ENCODE results near the gene GALNT3. TPM values are rescaled to one million over a fixed set of nuclear protein-coding genes. Genes with fewer than 3 reads are reported as not detected.

GALNT3 gene
- total RNA-seq, 4 donors from 2014 or later, result 22.2 to 51.3 (median 37.9) TPM

GRCh38 chr2:165796129-165796528, 2.1 kb upstream of the GALNT3 start:
- H3K36me3 ChIP-seq, result no peaks in the 10 kb centered on the region
- H3K27me3 ChIP-seq, result no peaks in the 10 kb centered on the region
- no peak for DNase-seq
- H3K27ac ChIP-seq, result no peak overlapping the region
- TF ChIP-seq POLR2A (IDR thresholded peaks at IDR 0.05) (no peak), CTCF (IDR thresholded peaks at IDR 0.05) (no peak)
- no peaks in the 10 kb centered on the region for H3K9me3 ChIP-seq
- peaks cover 0 to 5% (median 0%) of the 10 kb centered on the region in 4 donors for H3K4me1 ChIP-seq
- no peak overlapping the region for H3K4me3 ChIP-seq

- H3K4me1 ChIP-seq, result peaks cover 0 to 5% (median 0%) of the 10 kb centered on the region in 4 donors
- no peaks in the 10 kb centered on the region for H3K9me3 ChIP-seq
- peak overlapping the region; percentile 60 to 85 (median 67) for H3K4me3 ChIP-seq
- DNase-seq, result no peak
- no peaks in the 10 kb centered on the region for H3K27me3 ChIP-seq
- no peaks in the 10 kb centered on the region for H3K36me3 ChIP-seq
- H3K27ac ChIP-seq, result peak overlapping the region; percentile 79 to 97 (median 92)
- TF ChIP-seq CTCF (IDR thresholded peaks at IDR 0.05) (no peak), POLR2A (IDR thresholded peaks at IDR 0.05) (peak; percentile 14 to 39)
Observed at GRCh38 chr2:165795011-165795410, 964 bp upstream of the GALNT3 start.

- Histone ChIP-seq H3K4me3 (peak overlapping the region; percentile 60 to 85 (median 67)), H3K36me3 (no peaks in the 10 kb centered on the region), H3K27ac (peak overlapping the region; percentile 79 to 97 (median 92)), H3K9me3 (no peaks in the 10 kb centered on the region), H3K27me3 (no peaks in the 10 kb centered on the region), H3K4me1 (peaks cover 0 to 5% (median 0%) of the 10 kb centered on the region in 4 donors)
- peak in 2 of 3 donors; percentile 74 to 87 for DNase-seq
- TF ChIP-seq CTCF (IDR thresholded peaks at IDR 0.05), result no peak
- TF ChIP-seq POLR2A (IDR thresholded peaks at IDR 0.05), result no peak
Observed at GRCh38 chr2:165794536-165794928, 485 bp upstream of the GALNT3 start.

DNA sequence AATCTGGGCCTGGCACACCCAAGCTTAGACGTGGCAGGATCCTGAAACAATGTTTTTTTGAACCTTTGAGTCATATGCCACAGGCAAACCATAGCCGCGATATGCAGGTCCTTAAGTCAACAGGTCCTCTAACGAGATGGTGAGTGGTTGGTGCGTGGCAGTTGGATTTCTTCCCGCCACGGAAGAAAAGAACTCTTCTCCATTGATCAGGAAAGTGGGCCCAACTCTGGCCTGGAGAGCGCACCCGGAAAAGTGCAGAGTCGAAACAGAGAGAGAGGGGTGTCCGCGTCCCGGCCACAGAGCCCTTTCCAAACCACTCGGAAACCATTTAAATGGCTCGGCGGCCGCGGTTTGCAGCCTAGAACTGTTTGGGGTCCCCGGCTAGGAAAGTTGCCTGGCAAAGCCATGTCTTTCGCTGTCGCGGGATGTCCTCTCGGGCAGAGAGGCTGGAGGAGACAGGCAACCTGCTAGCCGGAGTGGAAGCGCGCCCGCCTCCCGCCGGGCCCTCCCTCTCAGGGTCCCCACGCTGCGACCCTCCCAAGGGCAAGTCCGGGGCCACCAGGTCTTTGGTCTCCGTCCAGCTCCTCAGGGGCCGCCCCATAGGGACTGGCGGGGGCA, 777 bp downstream of the GALNT3 start:
- Histone ChIP-seq H3K4me1 (peaks cover 0 to 5% (median 0%) of the 10 kb centered on the region in 4 donors), H3K27ac (peak overlapping the region; percentile 79 to 97 (median 92)), H3K4me3 (peak overlapping the region; percentile 60 to 85 (median 67)), H3K9me3 (no peaks in the 10 kb centered on the region), H3K36me3 (no peaks in the 10 kb centered on the region), H3K27me3 (no peaks in the 10 kb centered on the region)
- DNase-seq, result peak; percentile 23 to 65 (median 60)
- TF ChIP-seq CTCF (IDR thresholded peaks at IDR 0.05), result no peak
- no peak for TF ChIP-seq POLR2A (IDR thresholded peaks at IDR 0.05)

DNA sequence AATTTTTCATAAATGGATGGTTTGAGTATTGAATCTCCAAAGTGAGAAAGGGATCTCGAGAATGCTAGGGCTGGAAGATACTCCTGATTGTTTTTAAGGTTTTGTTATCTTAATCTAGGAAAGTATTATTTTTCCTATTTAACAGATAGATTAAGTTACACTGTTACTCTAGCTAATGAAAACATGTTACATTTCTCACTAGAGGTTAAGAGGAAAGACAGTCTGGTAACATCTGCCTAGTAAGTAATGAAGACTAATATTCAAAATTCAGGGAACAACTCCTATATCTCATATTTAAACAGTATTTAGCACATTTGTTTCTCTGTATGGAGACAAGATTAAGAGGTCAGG, 2.0 kb downstream of the GALNT3 start:
- Histone ChIP-seq H3K27me3 (no peaks in the 10 kb centered on the region), H3K4me1 (peaks cover 0 to 5% (median 0%) of the 10 kb centered on the region in 4 donors), H3K9me3 (no peaks in the 10 kb centered on the region), H3K27ac (no peak overlapping the region), H3K4me3 (peak overlapping the region in 1 of 4 donors; percentile 85), H3K36me3 (no peaks in the 10 kb centered on the region)
- TF ChIP-seq CTCF (IDR thresholded peaks at IDR 0.05), result no peak
- TF ChIP-seq POLR2A (IDR thresholded peaks at IDR 0.05), result no peak
- no peak for DNase-seq

Measured in Peyer's patch (tissue), 4 donors.